Measurements from ENCODE around the gene RHBDL2. TPM values are rescaled to one million over a fixed set of nuclear protein-coding genes. Genes with fewer than 3 reads are reported as not detected.

RHBDL2 gene
- total RNA-seq, 1 donor from 2014 or later, result not detected

GRCh38 chr1:38941093-38941492, 537 bp downstream of the RHBDL2 start:
- Mint-ChIP-seq H3K4me3 (ENCODE audit: unreplicated experiment) (no peak overlapping the region), H3K4me1 (ENCODE audit: unreplicated experiment) (peaks cover 4% of the 10 kb centered on the region)
- no peak for DNase-seq (ENCODE audit: extremely low spot score, unreplicated experiment)

GRCh38 chr1:38940339-38941047, 1.1 kb downstream of the RHBDL2 start:
- no peak overlapping the region for H3K4me3 Mint-ChIP-seq (ENCODE audit: unreplicated experiment)

More at GRCh38 chr1:38941093-38941492, 537 bp downstream of the RHBDL2 start:
- no peaks in the 10 kb centered on the region for H3K36me3 Mint-ChIP-seq (ENCODE audit: unreplicated experiment)
- no peaks in the 10 kb centered on the region for H3K27me3 Mint-ChIP-seq (ENCODE audit: unreplicated experiment)
- TF ChIP-seq CTCF (IDR thresholded peaks at IDR 0.05), result no peak
- no peak overlapping the region for H3K27ac Mint-ChIP-seq (ENCODE audit: unreplicated experiment)
- no peaks in the 10 kb centered on the region for H3K9me3 Mint-ChIP-seq (ENCODE audit: unreplicated experiment)

GRCh38 chr1:38938722-38939260, 2.8 kb downstream of the RHBDL2 start:
- H3K27me3 Mint-ChIP-seq (ENCODE audit: unreplicated experiment), result no peaks in the 10 kb centered on the region
- no peaks in the 10 kb centered on the region for H3K36me3 Mint-ChIP-seq (ENCODE audit: unreplicated experiment)
- TF ChIP-seq CTCF (IDR thresholded peaks at IDR 0.05), result no peak
- H3K4me3 Mint-ChIP-seq (ENCODE audit: unreplicated experiment), result no peak overlapping the region
- peaks cover 4% of the 10 kb centered on the region for H3K4me1 Mint-ChIP-seq (ENCODE audit: unreplicated experiment)
- H3K9me3 Mint-ChIP-seq (ENCODE audit: unreplicated experiment), result no peaks in the 10 kb centered on the region
- no peak overlapping the region for H3K27ac Mint-ChIP-seq (ENCODE audit: unreplicated experiment)
- no peak for DNase-seq (ENCODE audit: extremely low spot score, unreplicated experiment)

More at GRCh38 chr1:38940339-38941047, 1.1 kb downstream of the RHBDL2 start:
- Mint-ChIP-seq H3K4me1 (ENCODE audit: unreplicated experiment) (peaks cover 4% of the 10 kb centered on the region), H3K27me3 (ENCODE audit: unreplicated experiment) (no peaks in the 10 kb centered on the region), H3K27ac (ENCODE audit: unreplicated experiment) (no peak overlapping the region), H3K9me3 (ENCODE audit: unreplicated experiment) (no peaks in the 10 kb centered on the region), H3K36me3 (ENCODE audit: unreplicated experiment) (no peaks in the 10 kb centered on the region)
- DNase-seq (ENCODE audit: extremely low spot score, unreplicated experiment), result no peak
- TF ChIP-seq CTCF (IDR thresholded peaks at IDR 0.05), result no peak

DNA sequence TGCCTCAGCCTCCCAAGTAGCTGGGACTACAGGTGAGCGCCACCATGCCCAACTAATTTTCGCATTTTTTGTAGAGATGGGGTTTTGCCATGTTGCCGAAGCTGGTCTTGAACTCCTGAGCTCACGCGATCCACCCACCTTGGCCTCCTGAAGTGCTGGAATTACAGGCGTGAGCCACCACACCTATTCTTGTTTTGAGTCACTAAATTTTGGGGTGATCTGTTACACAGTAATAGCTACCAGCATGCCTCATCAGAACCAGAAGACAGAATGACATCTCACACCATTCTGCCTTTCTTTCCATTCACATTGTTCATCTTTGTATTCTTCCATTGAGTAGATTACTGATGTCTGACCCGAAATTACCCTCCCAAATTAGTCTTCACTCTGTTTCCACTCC, 9.1 kb downstream of the RHBDL2 start:
- H3K4me1 Mint-ChIP-seq (ENCODE audit: unreplicated experiment), result peaks cover 18% of the 10 kb centered on the region

More for the DNA sequence above, 9.1 kb downstream of the RHBDL2 start:
- Mint-ChIP-seq H3K36me3 (ENCODE audit: unreplicated experiment) (no peaks in the 10 kb centered on the region), H3K27me3 (ENCODE audit: unreplicated experiment) (no peaks in the 10 kb centered on the region), H3K4me3 (ENCODE audit: unreplicated experiment) (no peak overlapping the region), H3K9me3 (ENCODE audit: unreplicated experiment) (no peaks in the 10 kb centered on the region), H3K27ac (ENCODE audit: unreplicated experiment) (no peak overlapping the region)
- TF ChIP-seq CTCF (IDR thresholded peaks at IDR 0.05), result no peak
- DNase-seq (ENCODE audit: extremely low spot score, unreplicated experiment), result no peak
